ENCODE measurements around the gene JMJD1C.

DNA sequence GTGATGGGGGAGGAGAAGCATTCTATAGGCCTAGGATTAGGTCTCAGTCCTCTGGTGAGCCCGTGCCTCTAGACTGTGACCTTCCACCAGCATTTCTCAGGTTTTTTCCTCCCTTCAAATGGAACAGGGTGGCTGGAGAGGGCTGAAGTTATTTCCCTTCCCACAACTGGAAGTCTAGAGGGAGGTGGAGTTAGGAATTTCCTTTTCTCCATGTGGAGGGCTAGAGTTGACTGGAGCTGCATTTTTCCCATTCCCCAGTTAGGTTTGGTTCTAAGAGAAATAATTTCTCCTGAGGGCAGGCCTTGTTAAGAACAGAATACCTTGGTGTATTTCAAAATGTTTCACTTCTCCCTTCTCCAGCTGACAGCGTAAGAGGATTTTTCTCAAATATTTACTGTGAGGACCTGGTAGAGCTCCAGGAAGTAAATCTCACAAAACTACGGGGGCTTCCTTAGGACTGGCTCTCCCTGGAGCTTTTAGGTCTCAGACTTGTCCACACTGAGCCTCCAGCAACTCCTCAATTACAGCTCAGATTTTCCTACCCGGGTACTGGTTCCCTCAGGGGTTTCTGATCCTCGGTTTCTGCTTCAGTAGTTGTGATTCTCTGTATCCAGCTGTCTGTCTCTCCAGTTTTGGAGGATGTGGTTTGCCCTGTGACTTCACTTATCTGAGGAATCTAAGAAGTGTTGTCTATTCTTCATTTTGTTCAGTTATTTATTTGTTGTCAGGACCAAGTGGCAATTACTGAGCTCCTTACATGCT is 49.4 kb upstream of the JMJD1C start:
- TF ChIP-seq, protein P1, sequence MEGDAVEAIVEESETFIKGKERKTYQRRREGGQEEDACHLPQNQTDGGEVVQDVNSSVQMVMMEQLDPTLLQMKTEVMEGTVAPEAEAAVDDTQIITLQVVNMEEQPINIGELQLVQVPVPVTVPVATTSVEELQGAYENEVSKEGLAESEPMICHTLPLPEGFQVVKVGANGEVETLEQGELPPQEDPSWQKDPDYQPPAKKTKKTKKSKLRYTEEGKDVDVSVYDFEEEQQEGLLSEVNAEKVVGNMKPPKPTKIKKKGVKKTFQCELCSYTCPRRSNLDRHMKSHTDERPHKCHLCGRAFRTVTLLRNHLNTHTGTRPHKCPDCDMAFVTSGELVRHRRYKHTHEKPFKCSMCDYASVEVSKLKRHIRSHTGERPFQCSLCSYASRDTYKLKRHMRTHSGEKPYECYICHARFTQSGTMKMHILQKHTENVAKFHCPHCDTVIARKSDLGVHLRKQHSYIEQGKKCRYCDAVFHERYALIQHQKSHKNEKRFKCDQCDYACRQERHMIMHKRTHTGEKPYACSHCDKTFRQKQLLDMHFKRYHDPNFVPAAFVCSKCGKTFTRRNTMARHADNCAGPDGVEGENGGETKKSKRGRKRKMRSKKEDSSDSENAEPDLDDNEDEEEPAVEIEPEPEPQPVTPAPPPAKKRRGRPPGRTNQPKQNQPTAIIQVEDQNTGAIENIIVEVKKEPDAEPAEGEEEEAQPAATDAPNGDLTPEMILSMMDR (IDR thresholded peaks at IDR 0.05): no peak
- TF ChIP-seq EZH2phosphoT487 (IDR thresholded peaks at IDR 0.05): no peak
